Ishikawa (cell line): Measurements from ENCODE around the gene ALOX12B.

ENCODE experiments used
- CEBPB ChIP-seq: IDR thresholded peaks from 2 replicates; pipeline ENCODE4 v1.6.1; 2012
- CREB1 ChIP-seq: IDR thresholded peaks from 2 replicates; pipeline ENCODE4 v1.6.1; 2012; ENCODE audit warnings: low read depth
- EGR1 ChIP-seq: IDR thresholded peaks from 2 replicates; pipeline ENCODE4 v1.6.1; 2012
- EP300 ChIP-seq: IDR thresholded peaks from 2 replicates; pipeline ENCODE4 v1.6.1; 2012; ENCODE audit warnings: borderline replicate concordance
- FOXM1 ChIP-seq: IDR thresholded peaks from 2 replicates; pipeline ENCODE4 v1.6.1; 2012; ENCODE audit warnings: low read depth, borderline replicate concordance
- MAX ChIP-seq: IDR thresholded peaks from 2 replicates; pipeline ENCODE4 v1.6.1; 2012
- NFIC ChIP-seq: IDR thresholded peaks from 2 replicates; pipeline ENCODE4 v1.6.1; 2012
- RAD21 ChIP-seq: IDR thresholded peaks from 2 replicates; pipeline ENCODE4 v1.6.1; 2012; ENCODE audit warnings: low read depth
- REST ChIP-seq: IDR thresholded peaks from 2 replicates; pipeline ENCODE4 v1.6.1; 2012; ENCODE audit warnings: low read depth, mild to moderate bottlenecking
- TAF1 ChIP-seq: IDR thresholded peaks from 2 replicates; pipeline ENCODE4 v1.6.1; 2012; ENCODE audit warnings: low read depth, mild to moderate bottlenecking
- TCF12 ChIP-seq: IDR thresholded peaks from 2 replicates; pipeline ENCODE4 v1.6.1; 2012; ENCODE audit warnings: low read depth
- TEAD4 ChIP-seq: IDR thresholded peaks from 2 replicates; pipeline ENCODE4 v1.6.1; 2012
- USF1 ChIP-seq: IDR thresholded peaks from 2 replicates; pipeline ENCODE4 v1.6.1; 2012
- YY1 ChIP-seq: IDR thresholded peaks from 2 replicates; pipeline ENCODE4 v1.6.1; 2012; ENCODE audit warnings: low read depth
- ZBTB7A ChIP-seq: IDR thresholded peaks from 2 replicates; pipeline ENCODE4 v1.6.1; 2012; ENCODE audit warnings: low read depth

ALOX12B gene

GRCh38 chr17:8074554-8074953 is 13.0 kb downstream of the ALOX12B start:
- TF ChIP-seq TEAD4, result no peak
- no peak for TF ChIP-seq NFIC
- no peak for TF ChIP-seq EGR1
- no peak for TF ChIP-seq MAX
- no peak for TF ChIP-seq TCF12
- TF ChIP-seq ZBTB7A, result no peak
- no peak for TF ChIP-seq CEBPB
- no peak for TF ChIP-seq TAF1
- TF ChIP-seq FOXM1, result no peak
- TF ChIP-seq EP300, result no peak

- TF ChIP-seq RAD21 (peak; percentile 47; the same call in 1 of the 2 replicates), MAX (no peak)
Observed at GRCh38 chr17:8073627-8074484, 13.7 kb downstream of the ALOX12B start.

GRCh38 chr17:8072729-8073461 is 14.6 kb downstream of the ALOX12B start:
- TF ChIP-seq EP300 (no peak), CEBPB (no peak), USF1 (no peak), TAF1 (no peak), FOXM1 (no peak), EGR1 (no peak), RAD21 (no peak), REST (no peak), TCF12 (no peak), TEAD4 (no peak), CREB1 (no peak), MAX (no peak), YY1 (no peak), NFIC (no peak), ZBTB7A (no peak)

- no peak for TF ChIP-seq EP300
- no peak for TF ChIP-seq FOXM1
- TF ChIP-seq EGR1, result no peak
- no peak for TF ChIP-seq TAF1
- TF ChIP-seq USF1, result no peak
- no peak for TF ChIP-seq YY1
- no peak for TF ChIP-seq CEBPB
- no peak for TF ChIP-seq TCF12
- no peak for TF ChIP-seq TEAD4
- no peak for TF ChIP-seq RAD21
- TF ChIP-seq ZBTB7A, result no peak
- TF ChIP-seq NFIC, result no peak
- no peak for TF ChIP-seq CREB1
- TF ChIP-seq REST, result no peak
- TF ChIP-seq MAX, result no peak
Observed at GRCh38 chr17:8072341-8072728, 15.2 kb downstream of the ALOX12B start.

GRCh38 chr17:8071496-8071895 is 16.0 kb downstream of the ALOX12B start:
- TF ChIP-seq TAF1, result no peak
- TF ChIP-seq TCF12, result no peak
- TF ChIP-seq CREB1, result no peak
- TF ChIP-seq TEAD4, result no peak
- TF ChIP-seq USF1, result no peak
- no peak for TF ChIP-seq EGR1
- no peak for TF ChIP-seq NFIC
- no peak for TF ChIP-seq REST
- no peak for TF ChIP-seq CEBPB
- TF ChIP-seq MAX, result no peak
- no peak for TF ChIP-seq EP300
- no peak for TF ChIP-seq YY1
- TF ChIP-seq FOXM1, result no peak
- no peak for TF ChIP-seq ZBTB7A
- no peak for TF ChIP-seq RAD21
